Neuronal stem cell (in vitro differentiated cells): ENCODE results near the gene FAF1.

Experiments used
- DNase-seq: peaks from one replicate; pipeline ENCODE4 v3.0.0-alpha.2; 2013; ENCODE audit warnings: low spot score
- H2AFZ ChIP-seq: one replicate; pipeline ENCODE4 v1.6.1; 2013; ENCODE audit warnings: mild to moderate bottlenecking, low read length, inconsistent platforms
- H2AK5ac ChIP-seq: 2 replicates; pipeline ENCODE4 v1.6.1; 2013; ENCODE audit warnings: low read depth, mild to moderate bottlenecking, inconsistent platforms, low read length, moderate library complexity, mixed read lengths
- H2BK120ac ChIP-seq: 2 replicates; pipeline ENCODE4 v1.6.1; 2013; ENCODE audit warnings: low read depth, mild to moderate bottlenecking, inconsistent platforms, low read length, moderate library complexity, mixed read lengths
- H2BK12ac ChIP-seq: one replicate; pipeline ENCODE4 v1.6.1; 2013; ENCODE audit warnings: low read length, inconsistent platforms
- H2BK15ac ChIP-seq: 2 replicates; pipeline ENCODE4 v1.6.1; 2013; ENCODE audit warnings: mild to moderate bottlenecking, low read length, inconsistent platforms, mixed read lengths
- H2BK5ac ChIP-seq: one replicate; pipeline ENCODE4 v1.6.1; 2013; ENCODE audit warnings: inconsistent platforms, mild to moderate bottlenecking, low read length, moderate library complexity
- H3K14ac ChIP-seq: one replicate; pipeline ENCODE4 v1.6.1; 2013; ENCODE audit warnings: low read length, inconsistent platforms
- H3K18ac ChIP-seq: 2 replicates; pipeline ENCODE4 v1.6.1; 2013; ENCODE audit warnings: low read length, inconsistent platforms
- H3K23ac ChIP-seq: 2 replicates; pipeline ENCODE4 v1.6.1; 2013; ENCODE audit warnings: low read depth, mild to moderate bottlenecking, mixed read lengths, low read length, inconsistent platforms; ENCODE audit not compliant: poor library complexity
- H3K27ac ChIP-seq: replicated peaks from 3 replicates; pipeline ENCODE4 v1.5.1; 2013; ENCODE audit warnings: low read length, inconsistent platforms
- H3K27me3 ChIP-seq, 3 experiments: 2 replicates each; pipeline ENCODE4 v1.6.1; 2013; ENCODE audit warnings: low read length in 3 of 3, mild to moderate bottlenecking in 2 of 3, inconsistent platforms in 1 of 3, low read depth in 1 of 3, mixed read lengths in 1 of 3, moderate library complexity in 1 of 3; ENCODE audit not compliant: control insufficient read depth in 3 of 3, insufficient read depth in 3 of 3
- H3K36me3 ChIP-seq, 2 donors: replicated peaks in 1 of 2; 2 replicates each; pipeline ENCODE4 v1.6.1; 2013; ENCODE audit warnings: low read length in 2 of 2; ENCODE audit not compliant: control insufficient read depth in 2 of 2, insufficient read depth in 2 of 2
- H3K4ac ChIP-seq: 2 replicates; pipeline ENCODE4 v1.6.1; 2013; ENCODE audit warnings: inconsistent platforms, mild to moderate bottlenecking, low read length, moderate library complexity
- H3K4me1 ChIP-seq, 2 donors: 1 replicate in 1 of 2; 2 replicates in 1 of 2; pipeline ENCODE4 v1.6.1; 2013; ENCODE audit warnings: low read length in 2 of 2, low read depth in 1 of 2; ENCODE audit not compliant: control insufficient read depth in 2 of 2, insufficient read depth in 1 of 2
- H3K4me2 ChIP-seq: one replicate; pipeline ENCODE4 v1.6.1; 2013; ENCODE audit warnings: mild to moderate bottlenecking, low read length, inconsistent platforms; ENCODE audit not compliant: insufficient read depth, poor library complexity, severe bottlenecking
- H3K4me3 ChIP-seq, 2 donors: 2 replicates each; pipeline ENCODE4 v1.5.1; 2013; ENCODE audit warnings: low read length in 2 of 2, mild to moderate bottlenecking in 2 of 2, inconsistent platforms in 1 of 2, moderate library complexity in 1 of 2
- H3K79me1 ChIP-seq: one replicate; pipeline ENCODE4 v1.6.1; 2013; ENCODE audit warnings: low read depth, mild to moderate bottlenecking, inconsistent platforms, low read length, moderate library complexity
- H3K9ac ChIP-seq: one replicate; pipeline ENCODE4 v1.6.1; 2013; ENCODE audit warnings: mild to moderate bottlenecking, low read depth, low read length, inconsistent platforms; ENCODE audit not compliant: poor library complexity
- H3K9me3 ChIP-seq, 2 donors: replicated peaks in 1 of 2; 2 replicates each; pipeline versions ENCODE3 to v1.6.1; 2013; ENCODE audit warnings: low read length in 2 of 2, mild to moderate bottlenecking in 2 of 2, inconsistent platforms in 1 of 2, low read depth in 1 of 2, mixed read lengths in 1 of 2, moderate library complexity in 1 of 2; ENCODE audit not compliant: control insufficient read depth in 2 of 2, insufficient read depth in 1 of 2
- H4K8ac ChIP-seq: one replicate; pipeline ENCODE4 v1.6.1; 2013; ENCODE audit warnings: low read depth, mild to moderate bottlenecking, inconsistent platforms, low read length, moderate library complexity
- H4K91ac ChIP-seq: one replicate; pipeline ENCODE4 v1.6.1; 2013; ENCODE audit warnings: low read length, low read depth, mild to moderate bottlenecking, inconsistent platforms; ENCODE audit not compliant: poor library complexity
- WGBS, 2 donors: extraction: QIAGEN DNeasy Blood & Tissue Kit; methylation state at CpG; one replicate each; pipeline ENCODE4 v1.1.7; 2013; ENCODE audit warnings: missing lambda C conversion rate in 2 of 2, mixed read lengths in 1 of 2; ENCODE audit not compliant: insufficient read length in 2 of 2, insufficient replicate concordance in 1 of 2; ENCODE audit errors: extremely low coverage in 2 of 2; 5-methylcytosine and 5-hydroxymethylcytosine counted together

The FAF1 gene

DNA sequence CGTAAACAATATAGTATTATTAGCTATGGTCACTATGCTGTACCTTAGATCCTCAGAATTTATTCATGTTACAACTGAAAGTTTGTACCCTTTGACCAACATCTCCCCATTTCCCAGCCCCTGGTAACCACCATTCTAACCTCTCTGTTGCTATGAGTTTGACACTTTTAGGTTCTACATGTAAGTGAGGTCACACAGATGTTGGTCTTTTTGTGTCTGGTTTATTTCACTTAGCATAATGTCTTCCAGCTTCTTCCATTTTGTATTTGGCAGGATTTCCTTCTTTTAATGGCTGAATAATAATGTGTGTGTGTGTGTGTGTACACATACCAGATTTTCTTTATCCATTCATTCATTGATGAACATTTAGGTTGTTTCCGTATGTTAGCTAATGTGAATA is 139.5 kb downstream of the FAF1 start:
- Histone ChIP-seq H4K91ac (no peak overlapping the region), H2AK5ac (no peak overlapping the region), H2BK120ac (no peak overlapping the region), H3K18ac (no peak overlapping the region), H2BK5ac (no peak overlapping the region), H2BK12ac (no peak overlapping the region), H3K27ac (no peak overlapping the region), H3K23ac (no peak overlapping the region), H3K9ac (no peak overlapping the region), H3K4me2 (no peak overlapping the region), H3K27me3 (no peaks in the 10 kb centered on the region), H2AFZ (no peak overlapping the region), H3K4ac (no peak overlapping the region), H3K4me1 (no peaks in the 10 kb centered on the region), H2BK15ac (no peak overlapping the region), H3K14ac (no peak overlapping the region), H3K4me3 (no peak overlapping the region), H3K79me1 (no peaks in the 10 kb centered on the region), H4K8ac (no peak overlapping the region), H3K9me3 (no peaks in the 10 kb centered on the region), H3K36me3 (no peaks in the 10 kb centered on the region)
- no peak for DNase-seq
- WGBS, 2 donors: no CpG with 5 or more reads among the region's 2 CpGs

DNA sequence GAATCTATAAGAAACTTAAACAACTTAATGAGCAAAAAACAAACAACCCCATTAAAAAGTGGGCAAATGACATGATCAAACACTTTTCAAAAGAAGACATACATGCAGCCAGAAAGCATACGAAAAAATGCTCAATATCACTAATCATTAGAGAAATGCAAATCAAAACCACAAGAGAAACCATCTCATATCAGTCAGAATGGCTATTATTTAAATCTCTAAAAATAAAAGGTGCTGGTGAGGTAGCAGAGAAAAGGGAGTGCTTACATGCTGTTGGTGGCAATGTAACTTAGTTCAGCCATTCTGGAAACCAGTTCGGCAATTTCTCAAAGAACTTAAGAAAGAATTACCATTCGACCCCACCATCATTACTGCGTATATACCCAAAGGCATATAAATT is 147.7 kb downstream of the FAF1 start:
- Histone ChIP-seq H3K36me3 (no peaks in the 10 kb centered on the region), H3K27ac (no peak overlapping the region), H2AFZ (no peak overlapping the region), H4K91ac (no peak overlapping the region), H3K27me3 (no peaks in the 10 kb centered on the region), H3K23ac (no peak overlapping the region), H3K4ac (no peak overlapping the region), H2AK5ac (no peak overlapping the region), H3K9ac (no peak overlapping the region), H3K14ac (no peak overlapping the region), H2BK120ac (no peak overlapping the region), H3K4me2 (no peak overlapping the region), H3K4me1 (no peaks in the 10 kb centered on the region), H2BK5ac (no peak overlapping the region), H3K9me3 (peaks cover 0 to 10% of the 10 kb centered on the region in 2 donors), H3K79me1 (no peaks in the 10 kb centered on the region), H2BK12ac (no peak overlapping the region), H3K18ac (no peak overlapping the region), H2BK15ac (no peak overlapping the region), H3K4me3 (no peak overlapping the region), H4K8ac (no peak overlapping the region)
- no peak for DNase-seq
- WGBS, 2 donors: no CpG with 5 or more reads among the region's 4 CpGs

DNA sequence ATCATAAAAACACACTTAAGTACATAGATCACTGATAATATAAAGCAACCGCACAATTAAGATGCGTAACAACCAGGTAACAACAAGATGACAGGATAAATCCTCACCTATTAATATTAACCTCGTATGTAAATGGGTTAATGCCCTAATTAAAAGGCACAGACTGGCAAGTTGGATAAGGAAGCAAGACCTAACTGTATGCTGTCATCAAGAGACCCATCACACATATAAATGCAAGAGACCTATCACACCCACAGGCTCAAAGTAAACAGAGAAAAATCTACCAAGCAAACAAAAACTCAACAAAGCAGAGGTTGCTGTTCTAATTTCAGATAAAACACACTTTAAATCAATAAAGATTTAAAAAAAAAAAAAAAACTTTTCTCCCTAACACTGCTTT is 151.8 kb downstream of the FAF1 start:
- no peak overlapping the region for H2BK120ac ChIP-seq
- H3K23ac ChIP-seq: no peak overlapping the region
- no peak overlapping the region for H3K18ac ChIP-seq
- no peak overlapping the region for H2AK5ac ChIP-seq
- no peak overlapping the region for H4K91ac ChIP-seq
- WGBS, 2 donors: no CpG with 5 or more reads among the region's 3 CpGs
- H2AFZ ChIP-seq: no peak overlapping the region
- no peak overlapping the region for H3K4me2 ChIP-seq
- no peaks in the 10 kb centered on the region for H3K27me3 ChIP-seq
- H3K14ac ChIP-seq: no peak overlapping the region
- H2BK5ac ChIP-seq: no peak overlapping the region
- H3K4me1 ChIP-seq: no peaks in the 10 kb centered on the region
- no peak overlapping the region for H2BK15ac ChIP-seq
- H3K4me3 ChIP-seq: no peak overlapping the region
- no peak overlapping the region for H2BK12ac ChIP-seq
- H3K79me1 ChIP-seq: peaks cover 2% of the 10 kb centered on the region
- no peak overlapping the region for H4K8ac ChIP-seq
- no peak for DNase-seq
- peaks cover 0 to 10% of the 10 kb centered on the region in 2 donors for H3K9me3 ChIP-seq
- no peak overlapping the region for H3K4ac ChIP-seq
- no peaks in the 10 kb centered on the region for H3K36me3 ChIP-seq
- no peak overlapping the region for H3K9ac ChIP-seq
- no peak overlapping the region for H3K27ac ChIP-seq

GRCh38 chr1:50796272-50796671 is 163.8 kb downstream of the FAF1 start:
- H4K91ac ChIP-seq: no peak overlapping the region
- H3K9me3 ChIP-seq: no peaks in the 10 kb centered on the region
- H3K4ac ChIP-seq: no peak overlapping the region
- H3K27ac ChIP-seq: no peak overlapping the region
- H3K18ac ChIP-seq: no peak overlapping the region
- no peak overlapping the region for H2BK5ac ChIP-seq
- no peak overlapping the region for H3K9ac ChIP-seq
- H3K4me1 ChIP-seq: peaks cover 0 to 2% of the 10 kb centered on the region in 2 donors
- no peak overlapping the region for H2BK15ac ChIP-seq
- no peak overlapping the region for H3K14ac ChIP-seq
- no peak overlapping the region for H3K4me2 ChIP-seq
- no peak overlapping the region for H4K8ac ChIP-seq
- no peak overlapping the region for H2BK12ac ChIP-seq
- no peak overlapping the region for H2BK120ac ChIP-seq
- H3K4me3 ChIP-seq: no peak overlapping the region
- DNase-seq: no peak
- no CpG with 5 or more reads among the region's 2 CpGs for WGBS, 2 donors
- no peak overlapping the region for H3K23ac ChIP-seq
- no peak overlapping the region for H2AK5ac ChIP-seq
- H2AFZ ChIP-seq: no peak overlapping the region
- no peaks in the 10 kb centered on the region for H3K27me3 ChIP-seq
- H3K79me1 ChIP-seq: no peaks in the 10 kb centered on the region
- H3K36me3 ChIP-seq: no peaks in the 10 kb centered on the region
